GM23338 (cell line): ENCODE measurements around the gene OMD. TPM values are rescaled to one million over a fixed set of nuclear protein-coding genes. Genes with fewer than 3 reads are reported as not detected.

Experiments
- ATAC-seq: fragments of 200-7000 bp; cut with Tn5 transposase; 3 replicates; pipeline ENCODE4 v1.9.1; 2020
- DNase-seq: peaks from one replicate; pipeline ENCODE4 v3.0.0-alpha.2; 2015; ENCODE audit warnings: low spot score
- H2AFZ ChIP-seq: fragments of 200-600 bp; sonication (generic); 2 replicates; pipeline ENCODE4 v1.8.0; 2016; ENCODE audit warnings: antibody characterized with exemption, mild to moderate bottlenecking, moderate library complexity
- H3F3A ChIP-seq: fragments of 200-600 bp; sonication (generic); replicated peaks from 2 replicates; pipeline ENCODE4 v1.8.0; 2017; ENCODE audit warnings: antibody characterized with exemption, mixed run types, low read depth
- H3K27ac ChIP-seq: fragments of 200-600 bp; sonication (generic); 2 replicates; pipeline ENCODE4 v1.6.1; 2016; ENCODE audit warnings: low read depth
- H3K27me3 ChIP-seq: fragments of 200-600 bp; sonication (generic); 2 replicates; pipeline ENCODE4 v1.8.0; 2016; ENCODE audit warnings: mild to moderate bottlenecking, mixed run types, moderate library complexity; ENCODE audit not compliant: insufficient read depth
- H3K36me3 ChIP-seq: fragments of 200-600 bp; sonication (generic); 2 replicates; pipeline ENCODE4 v1.8.0; 2016; ENCODE audit warnings: mild to moderate bottlenecking; ENCODE audit not compliant: insufficient read depth
- H3K4me1 ChIP-seq: fragments of 200-600 bp; sonication (generic); 2 replicates; pipeline ENCODE4 v1.8.0; 2016; ENCODE audit warnings: mild to moderate bottlenecking, moderate library complexity; ENCODE audit not compliant: insufficient read depth
- H3K4me2 ChIP-seq: fragments of 200-600 bp; sonication (generic); 2 replicates; pipeline ENCODE4 v1.7.1; 2017; ENCODE audit warnings: mixed run types
- H3K4me3 ChIP-seq: fragments of 200-600 bp; sonication (generic); 2 replicates; pipeline ENCODE4 v1.6.1; 2016; ENCODE audit warnings: mixed run types
- H3K79me2 ChIP-seq: fragments of 200-600 bp; sonication (generic); replicated peaks from 2 replicates; pipeline ENCODE4 v1.8.0; 2017; ENCODE audit warnings: mild to moderate bottlenecking; ENCODE audit not compliant: insufficient read depth
- H3K9me2 ChIP-seq: fragments of 200-600 bp; sonication (generic); 2 replicates; pipeline ENCODE4 v1.8.0; 2017; ENCODE audit not compliant: insufficient read depth
- H4K20me1 ChIP-seq: fragments of 200-600 bp; sonication (generic); replicated peaks from 2 replicates; pipeline ENCODE4 v1.8.0; 2017; ENCODE audit warnings: mild to moderate bottlenecking; ENCODE audit not compliant: insufficient read depth
- H3K27ac Mint-ChIP-seq: 2 replicates; pipeline ENCODE4 v1.8.0; 2020; ENCODE audit warnings: inconsistent platforms, mild to moderate bottlenecking, moderate library complexity, mixed read lengths
- H3K27me3 Mint-ChIP-seq: 3 replicates; pipeline ENCODE4 v1.8.0; 2022; ENCODE audit warnings: low read depth, mild to moderate bottlenecking, moderate library complexity, mixed read lengths, inconsistent platforms; ENCODE audit not compliant: insufficient read depth, poor library complexity
- H3K36me3 Mint-ChIP-seq: 3 replicates; pipeline ENCODE4 v1.8.0; 2021; ENCODE audit warnings: low read depth, mild to moderate bottlenecking, inconsistent platforms, moderate library complexity, mixed read lengths
- H3K4me1 Mint-ChIP-seq: 3 replicates; pipeline ENCODE4 v1.8.0; 2020; ENCODE audit warnings: mild to moderate bottlenecking, inconsistent platforms, mixed read lengths
- H3K4me3 Mint-ChIP-seq: 3 replicates; pipeline ENCODE4 v1.8.0; 2021; ENCODE audit warnings: moderate library complexity, mild to moderate bottlenecking, inconsistent platforms, mixed read lengths
- H3K9me3 Mint-ChIP-seq: 3 replicates; pipeline ENCODE4 v1.8.0; 2020; ENCODE audit warnings: moderate library complexity, mild to moderate bottlenecking, inconsistent platforms, mixed read lengths
- CTCF ChIP-seq, 2 experiments: fragments of 200-600 bp in 1 of 2; sonication (generic) in 1 of 2; conservative IDR thresholded peaks; 2 replicates each; pipeline versions ENCODE4 v1.5.1 to v1.6.1; 2016 to 2017; ENCODE audit warnings: antibody characterized with exemption in 2 of 2, low read depth in 2 of 2, mild to moderate bottlenecking in 2 of 2, moderate library complexity in 1 of 2
- EZH2 ChIP-seq: fragments of 200-600 bp; sonication (generic); IDR thresholded peaks from one replicate; pipeline ENCODE4 v1.8.0; 2017; ENCODE audit warnings: antibody characterized with exemption, mild to moderate bottlenecking, low read depth; ENCODE audit not compliant: unreplicated experiment
- STAT1 ChIP-seq: IDR thresholded peaks from one replicate; pipeline ENCODE4 v1.6.1; 2016; ENCODE audit warnings: antibody characterized with exemption; ENCODE audit not compliant: unreplicated experiment
- ZNF331 ChIP-seq: fragments of 250-450 bp; sonication (Bioruptor Pico); IDR thresholded peaks from 2 replicates; pipeline ENCODE4 v1.5.0; 2020; ENCODE audit warnings: low read depth, mild to moderate bottlenecking, moderate library complexity
- polyA plus RNA-seq: library from polyadenylated mRNA; unstranded; fragments of >200 nt; fragmentation: Nextera tagmentation; extraction: Ambion mirVana; gene quantifications from 2 replicates; pipeline ENCODE4 v1.2.1, GENCODE V29; 2016
- total RNA-seq: library from RNA; depleted of rRNA; stranded (reverse); fragments of >200 nt; shearing (Covaris generic); gene quantifications from 2 replicates; pipeline ENCODE4 v1.2.3, GENCODE V29; 2014
- TF ChIP-seq, protein P1 (sequence below): fragments of 250-450 bp; sonication (Bioruptor Pico); IDR thresholded peaks from 2 replicates; pipeline ENCODE4 v1.5.0; 2020; ENCODE audit warnings: mild to moderate bottlenecking, moderate library complexity
- TF ChIP-seq, protein P2 (sequence below): IDR thresholded peaks from 2 replicates; pipeline ENCODE4 v1.6.1; 2016; ENCODE audit warnings: antibody characterized with exemption

The OMD gene
- total and polyA plus RNA-seq, 2 experiments from 2014 or later = 1.1 TPM; not detected in 1

DNA sequence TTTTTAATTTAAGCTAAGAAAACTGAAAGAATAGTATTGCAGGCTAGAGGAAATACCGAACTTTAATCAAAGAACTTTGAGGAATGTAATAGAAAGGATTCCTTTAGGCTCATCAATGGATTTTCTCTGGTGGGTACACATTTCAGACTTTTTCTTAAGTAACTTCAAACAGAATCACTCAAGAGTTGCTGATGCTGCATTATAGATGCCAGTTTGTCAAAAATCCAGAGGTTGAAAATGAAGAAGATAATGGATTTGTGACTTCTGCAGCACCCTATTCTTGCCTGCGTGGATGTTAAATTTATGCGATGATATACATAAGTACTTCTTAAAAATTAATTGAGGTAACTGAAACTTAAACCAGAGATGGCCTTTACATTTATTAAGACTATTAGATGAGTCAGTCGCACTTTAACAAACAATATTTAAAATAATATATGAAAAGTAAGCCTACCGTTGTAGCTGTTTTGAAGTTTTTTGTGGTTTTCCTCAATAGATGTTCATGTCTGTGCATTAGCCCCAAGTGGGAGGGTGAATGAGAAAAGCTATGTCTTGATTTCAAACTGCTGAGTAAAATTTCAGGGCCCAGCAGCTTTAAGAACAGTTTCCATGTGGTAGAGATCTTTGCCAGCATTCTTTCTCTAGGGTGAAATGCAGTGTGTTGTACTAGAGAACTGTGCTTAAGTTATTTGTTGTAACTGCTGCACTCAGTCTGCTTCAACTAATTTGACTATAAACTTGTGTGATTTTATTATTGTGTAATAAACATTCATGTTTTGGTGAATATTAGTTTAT lies 20.0 kb downstream of the OMD start, which contains the start of gene OGN:
OGN (minus strand) TSS at position 537 of the 795 bp plus-strand sequence. CDS start 1,171 bp downstream, outside the sequence.
- Histone ChIP-seq H3K36me3 (no peaks in the 10 kb centered on the region), H3K4me1 (no peaks in the 10 kb centered on the region), H4K20me1 (no peaks in the 10 kb centered on the region), H3K27ac (no peak within 1 kb of the TSS), H3K4me3 (no peak within 1 kb of the TSS), H3K4me2 (no peak within 1 kb of the TSS), H3F3A (no peaks in the 10 kb centered on the region), H3K79me2 (no peaks in the 10 kb centered on the region), H3K27me3 (no peaks in the 10 kb centered on the region), H3K9me2 (no peaks in the 10 kb centered on the region), H2AFZ (no peak within 1 kb of the TSS)
- Mint-ChIP-seq H3K36me3 (no peaks in the 10 kb centered on the region), H3K4me1 (no peaks in the 10 kb centered on the region), H3K9me3 (no peaks in the 10 kb centered on the region), H3K4me3 (no peak within 1 kb of the TSS), H3K27ac (no peak within 1 kb of the TSS), H3K27me3 (no peaks in the 10 kb centered on the region)
- TF ChIP-seq, protein P1, sequence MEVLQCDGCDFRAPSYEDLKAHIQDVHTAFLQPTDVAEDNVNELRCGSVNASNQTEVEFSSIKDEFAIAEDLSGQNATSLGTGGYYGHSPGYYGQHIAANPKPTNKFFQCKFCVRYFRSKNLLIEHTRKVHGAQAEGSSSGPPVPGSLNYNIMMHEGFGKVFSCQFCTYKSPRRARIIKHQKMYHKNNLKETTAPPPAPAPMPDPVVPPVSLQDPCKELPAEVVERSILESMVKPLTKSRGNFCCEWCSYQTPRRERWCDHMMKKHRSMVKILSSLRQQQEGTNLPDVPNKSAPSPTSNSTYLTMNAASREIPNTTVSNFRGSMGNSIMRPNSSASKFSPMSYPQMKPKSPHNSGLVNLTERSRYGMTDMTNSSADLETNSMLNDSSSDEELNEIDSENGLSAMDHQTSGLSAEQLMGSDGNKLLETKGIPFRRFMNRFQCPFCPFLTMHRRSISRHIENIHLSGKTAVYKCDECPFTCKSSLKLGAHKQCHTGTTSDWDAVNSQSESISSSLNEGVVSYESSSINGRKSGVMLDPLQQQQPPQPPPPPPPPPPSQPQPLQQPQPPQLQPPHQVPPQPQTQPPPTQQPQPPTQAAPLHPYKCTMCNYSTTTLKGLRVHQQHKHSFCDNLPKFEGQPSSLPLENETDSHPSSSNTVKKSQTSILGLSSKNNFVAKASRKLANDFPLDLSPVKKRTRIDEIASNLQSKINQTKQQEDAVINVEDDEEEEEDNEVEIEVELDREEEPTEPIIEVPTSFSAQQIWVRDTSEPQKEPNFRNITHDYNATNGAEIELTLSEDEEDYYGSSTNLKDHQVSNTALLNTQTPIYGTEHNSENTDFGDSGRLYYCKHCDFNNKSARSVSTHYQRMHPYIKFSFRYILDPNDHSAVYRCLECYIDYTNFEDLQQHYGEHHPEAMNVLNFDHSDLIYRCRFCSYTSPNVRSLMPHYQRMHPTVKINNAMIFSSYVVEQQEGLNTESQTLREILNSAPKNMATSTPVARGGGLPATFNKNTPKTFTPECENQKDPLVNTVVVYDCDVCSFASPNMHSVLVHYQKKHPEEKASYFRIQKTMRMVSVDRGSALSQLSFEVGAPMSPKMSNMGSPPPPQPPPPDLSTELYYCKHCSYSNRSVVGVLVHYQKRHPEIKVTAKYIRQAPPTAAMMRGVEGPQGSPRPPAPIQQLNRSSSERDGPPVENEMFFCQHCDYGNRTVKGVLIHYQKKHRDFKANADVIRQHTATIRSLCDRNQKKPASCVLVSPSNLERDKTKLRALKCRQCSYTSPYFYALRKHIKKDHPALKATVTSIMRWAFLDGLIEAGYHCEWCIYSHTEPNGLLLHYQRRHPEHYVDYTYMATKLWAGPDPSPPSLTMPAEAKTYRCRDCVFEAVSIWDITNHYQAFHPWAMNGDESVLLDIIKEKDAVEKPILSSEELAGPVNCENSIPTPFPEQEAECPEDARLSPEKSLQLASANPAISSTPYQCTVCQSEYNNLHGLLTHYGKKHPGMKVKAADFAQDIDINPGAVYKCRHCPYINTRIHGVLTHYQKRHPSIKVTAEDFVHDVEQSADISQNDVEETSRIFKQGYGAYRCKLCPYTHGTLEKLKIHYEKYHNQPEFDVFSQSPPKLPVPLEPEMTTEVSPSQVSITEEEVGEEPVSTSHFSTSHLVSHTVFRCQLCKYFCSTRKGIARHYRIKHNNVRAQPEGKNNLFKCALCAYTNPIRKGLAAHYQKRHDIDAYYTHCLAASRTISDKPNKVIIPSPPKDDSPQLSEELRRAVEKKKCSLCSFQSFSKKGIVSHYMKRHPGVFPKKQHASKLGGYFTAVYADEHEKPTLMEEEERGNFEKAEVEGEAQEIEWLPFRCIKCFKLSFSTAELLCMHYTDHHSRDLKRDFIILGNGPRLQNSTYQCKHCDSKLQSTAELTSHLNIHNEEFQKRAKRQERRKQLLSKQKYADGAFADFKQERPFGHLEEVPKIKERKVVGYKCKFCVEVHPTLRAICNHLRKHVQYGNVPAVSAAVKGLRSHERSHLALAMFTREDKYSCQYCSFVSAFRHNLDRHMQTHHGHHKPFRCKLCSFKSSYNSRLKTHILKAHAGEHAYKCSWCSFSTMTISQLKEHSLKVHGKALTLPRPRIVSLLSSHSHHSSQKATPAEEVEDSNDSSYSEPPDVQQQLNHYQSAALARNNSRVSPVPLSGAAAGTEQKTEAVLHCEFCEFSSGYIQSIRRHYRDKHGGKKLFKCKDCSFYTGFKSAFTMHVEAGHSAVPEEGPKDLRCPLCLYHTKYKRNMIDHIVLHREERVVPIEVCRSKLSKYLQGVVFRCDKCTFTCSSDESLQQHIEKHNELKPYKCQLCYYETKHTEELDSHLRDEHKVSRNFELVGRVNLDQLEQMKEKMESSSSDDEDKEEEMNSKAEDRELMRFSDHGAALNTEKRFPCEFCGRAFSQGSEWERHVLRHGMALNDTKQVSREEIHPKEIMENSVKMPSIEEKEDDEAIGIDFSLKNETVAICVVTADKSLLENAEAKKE = no peak
- TF ChIP-seq ZNF331 (CRISPR knock-in tag) = no peak
- no peak for TF ChIP-seq STAT1
- no peak for TF ChIP-seq EZH2
- TF ChIP-seq CTCF (conservative IDR thresholded peaks at IDR 0.05; ENCODE audit: low read depth in 2 of 2) = no peak
- TF ChIP-seq, protein P2, sequence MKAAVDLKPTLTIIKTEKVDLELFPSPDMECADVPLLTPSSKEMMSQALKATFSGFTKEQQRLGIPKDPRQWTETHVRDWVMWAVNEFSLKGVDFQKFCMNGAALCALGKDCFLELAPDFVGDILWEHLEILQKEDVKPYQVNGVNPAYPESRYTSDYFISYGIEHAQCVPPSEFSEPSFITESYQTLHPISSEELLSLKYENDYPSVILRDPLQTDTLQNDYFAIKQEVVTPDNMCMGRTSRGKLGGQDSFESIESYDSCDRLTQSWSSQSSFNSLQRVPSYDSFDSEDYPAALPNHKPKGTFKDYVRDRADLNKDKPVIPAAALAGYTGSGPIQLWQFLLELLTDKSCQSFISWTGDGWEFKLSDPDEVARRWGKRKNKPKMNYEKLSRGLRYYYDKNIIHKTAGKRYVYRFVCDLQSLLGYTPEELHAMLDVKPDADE = no peak
- ATAC-seq = no peak
- no peak for DNase-seq
